Endothelial cell of umbilical vein (primary cell): ENCODE results near the gene ADAMTSL3. TPM values are rescaled to one million over a fixed set of nuclear protein-coding genes. Genes with fewer than 3 reads are reported as not detected.

Experiments
- BruUV-seq: library from RNA; stranded (reverse); fragments of 400-500 nt; replicated peaks from 2 replicates; lab custom pipeline; 2021; lab: Mats Ljungman, UMichigan
- CTCF ChIA-PET: fragments of 300-600, 350-600 bp; sonication (Branson Sonifier 250); formaldehyde crosslinking; loops from one replicate; lab custom pipeline; 2021; ENCODE audit warnings: antibody characterized with exemption, inconsistent platforms; lab: Charles Lee
- POLR2A ChIA-PET: fragments of 300-600, 350-600 bp; sonication (Branson Sonifier 250); formaldehyde crosslinking; loops from one replicate; lab custom pipeline; 2021; ENCODE audit warnings: antibody characterized with exemption, inconsistent platforms; lab: Charles Lee
- DNase-seq: peaks from one replicate; pipeline ENCODE4 v3.0.0-alpha.2; 2011; ENCODE audit warnings: low read depth, low spot score
- FAIRE-seq: peaks from 2 replicates; lab custom pipeline; 2011; peaks lifted over from hg19 to GRCh38; lab: Jason Lieb, UNC
- H2AFZ ChIP-seq: 2 replicates; pipeline ENCODE4 v1.6.0; 2012; ENCODE audit warnings: low read depth, low read length, control low read depth, inconsistent platforms
- H3K27ac ChIP-seq: 2 replicates; pipeline ENCODE4 v1.5.1; 2011; ENCODE audit warnings: low read depth, mild to moderate bottlenecking, control low read depth, low read length, moderate library complexity; ENCODE audit not compliant: insufficient read depth
- H3K27me3 ChIP-seq, 2 experiments: 2 replicates each; pipeline versions ENCODE4 v1.6.0 to v1.6.1; 2011; ENCODE audit warnings: low read length in 2 of 2, mixed read lengths in 1 of 2; ENCODE audit not compliant: control insufficient read depth in 2 of 2, insufficient read depth in 2 of 2
- H3K36me3 ChIP-seq, 2 experiments: 2 replicates in 1 of 2; 3 replicates in 1 of 2; pipeline ENCODE4 v1.5.1; 2011; ENCODE audit warnings: low read length in 2 of 2, mild to moderate bottlenecking in 1 of 2, moderate library complexity in 1 of 2; ENCODE audit not compliant: control insufficient read depth in 2 of 2, insufficient read depth in 2 of 2; ENCODE audit errors: extremely low read depth in 1 of 2
- H3K4me1 ChIP-seq: 3 replicates; pipeline ENCODE4 v1.5.1; 2011; ENCODE audit warnings: mild to moderate bottlenecking, low read length; ENCODE audit not compliant: control insufficient read depth, insufficient read depth; ENCODE audit errors: extremely low read depth
- H3K4me2 ChIP-seq: 2 replicates; pipeline ENCODE4 v1.6.1; 2011; ENCODE audit warnings: low read length, control low read depth, mixed read lengths; ENCODE audit not compliant: insufficient read depth
- H3K4me3 ChIP-seq, 3 experiments: fragments of 200-600 bp in 1 of 3; sonication (generic), shearing (Covaris generic) in 1 of 3; replicated peaks in 1 of 3; 2 replicates each; pipeline ENCODE4 v1.5.1; 2011 to 2016; ENCODE audit warnings: control low read depth in 3 of 3, low read length in 3 of 3, mild to moderate bottlenecking in 2 of 3, inconsistent platforms in 1 of 3, low read depth in 1 of 3, moderate library complexity in 1 of 3; ENCODE audit not compliant: insufficient read depth in 1 of 3
- H3K79me2 ChIP-seq: 2 replicates; pipeline ENCODE4 v1.6.0; 2012; ENCODE audit warnings: low read length, inconsistent platforms; ENCODE audit not compliant: control insufficient read depth, insufficient read depth
- H3K9ac ChIP-seq: replicated peaks from 2 replicates; pipeline ENCODE3; 2011; ENCODE audit warnings: low read length, control low read depth; ENCODE audit not compliant: insufficient read depth; ENCODE audit errors: extremely low read depth
- H3K9me1 ChIP-seq: replicated peaks from 3 replicates; pipeline ENCODE4 v1.6.0; 2011; ENCODE audit warnings: mild to moderate bottlenecking, low read length; ENCODE audit not compliant: control insufficient read depth, insufficient read depth; ENCODE audit errors: extremely low read depth
- H3K9me3 ChIP-seq: replicated peaks from 2 replicates; pipeline ENCODE4 v1.5.1; 2012; ENCODE audit warnings: low read length, inconsistent platforms; ENCODE audit not compliant: control insufficient read depth, insufficient read depth
- H4K20me1 ChIP-seq: replicated peaks from 2 replicates; pipeline ENCODE3; 2011; ENCODE audit warnings: mild to moderate bottlenecking, low read length; ENCODE audit not compliant: control insufficient read depth, insufficient read depth; ENCODE audit errors: extremely low read depth
- EZH2 ChIP-seq: IDR thresholded peaks from 2 replicates; pipeline ENCODE4 v1.6.1; 2012; ENCODE audit warnings: borderline replicate concordance, low read depth, mild to moderate bottlenecking, moderate library complexity, low read length, inconsistent platforms; ENCODE audit not compliant: severe bottlenecking
- FOS ChIP-seq: IDR thresholded peaks from 2 replicates; pipeline ENCODE4 v1.6.1; 2011; ENCODE audit warnings: mild to moderate bottlenecking, low read length, moderate library complexity, borderline replicate concordance; ENCODE audit not compliant: insufficient read depth
- GATA2 ChIP-seq: IDR thresholded peaks from 2 replicates; pipeline ENCODE4 v1.7.0; 2011; ENCODE audit warnings: low read depth, mild to moderate bottlenecking, moderate library complexity, mixed read lengths, low read length; ENCODE audit not compliant: insufficient read length, insufficient read depth
- JUN ChIP-seq: IDR thresholded peaks from 2 replicates; pipeline ENCODE4 v1.6.1; 2011; ENCODE audit warnings: borderline replicate concordance, low read depth; ENCODE audit not compliant: insufficient read length, insufficient read depth
- MYC ChIP-seq: IDR thresholded peaks from one replicate; pipeline ENCODE4 v1.6.1; 2011; ENCODE audit warnings: mild to moderate bottlenecking, low read depth, low read length
- POLR2A ChIP-seq: IDR thresholded peaks from 2 replicates; pipeline ENCODE4 v1.6.1; 2012; ENCODE audit warnings: low read depth, mild to moderate bottlenecking, control low read depth, low read length
- POLR2AphosphoS5 ChIP-seq: IDR thresholded peaks from 2 replicates; pipeline ENCODE4 v1.6.1; 2012; ENCODE audit warnings: low read depth, mild to moderate bottlenecking, control low read depth, low read length, moderate library complexity; ENCODE audit not compliant: insufficient read depth
- dilution Hi-C: fragments of 300-500 bp; cut with MboI; formaldehyde crosslinking; loops from one replicate; pipeline ENCODE4 v1.15.0; 2019; ENCODE audit warnings: low sequenced_read_pairs; ENCODE audit not compliant: extremely low pct_ligation_motif_present
- intact Hi-C: fragments of 100-400 bp; cut with micrococcal nuclease; formaldehyde crosslinking; loops from one replicate; pipeline ENCODE4 v1.10.0; 2022
- polyA plus RNA-seq, 4 experiments: library from polyadenylated mRNA; depleted of rRNA in 3 of 4; stranded (reverse) in 3 of 4; unstranded in 1 of 4; fragments of >200 nt; gene quantifications; 2 replicates each; pipeline versions ENCODE4 v1.2.1 to v1.2.3, GENCODE V29; 2011 to 2012; ENCODE audit warnings: missing spikeins in 1 of 4
- total RNA-seq: library from RNA; stranded (reverse); gene quantifications from 2 replicates; pipeline ENCODE4 v1.2.3, GENCODE V29; 2021
- TF ChIP-seq, protein P1 (sequence below), 2 donors: IDR thresholded peaks; 1 replicate in 1 of 2; 2 replicates in 1 of 2; pipeline ENCODE4 v1.5.1; 2011; ENCODE audit warnings: low read length in 2 of 2, mild to moderate bottlenecking in 2 of 2, moderate library complexity in 2 of 2, control low read depth in 1 of 2, inconsistent platforms in 1 of 2, low read depth in 1 of 2; ENCODE audit not compliant: insufficient read depth in 1 of 2; ENCODE audit errors: extremely low read depth in 1 of 2
- TF ChIP-seq, protein P2 (sequence below): IDR thresholded peaks from 2 replicates; pipeline ENCODE4 v1.6.1; 2011; ENCODE audit not compliant: insufficient read depth, insufficient read length

The ADAMTSL3 gene
- total and polyA plus RNA-seq, 2 donors (not counting 3 experiments of a cell fraction or from before 2014, with no cell fraction given): not detected

DNA sequence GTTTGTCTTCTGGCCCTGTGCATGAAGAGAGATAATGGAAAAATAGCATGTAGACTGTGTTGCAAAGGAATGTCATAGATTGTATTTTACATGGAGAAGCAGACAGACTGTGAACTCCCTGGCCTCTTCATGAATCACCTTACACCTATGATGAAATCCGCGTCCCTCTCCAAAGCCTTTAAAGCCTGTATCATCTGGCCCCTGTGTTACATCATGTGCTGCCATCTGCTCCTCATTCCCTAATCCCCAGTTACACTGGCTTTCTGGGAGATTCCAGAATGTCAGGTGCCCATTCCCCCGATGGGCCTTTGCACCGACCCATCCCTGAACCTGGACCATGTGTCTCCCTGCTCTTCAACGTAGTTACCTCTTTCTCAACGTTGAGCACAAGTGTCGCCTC lies 190.8 kb downstream of the ADAMTSL3 start:
- Histone ChIP-seq H3K36me3 (no peaks in the 10 kb centered on the region), H3K9ac (no peak overlapping the region), H3K9me3 (no peaks in the 10 kb centered on the region), H3K79me2 (no peaks in the 10 kb centered on the region), H2AFZ (no peak overlapping the region), H3K4me3 (no peak overlapping the region), H4K20me1 (no peaks in the 10 kb centered on the region), H3K4me1 (peaks cover 8% of the 10 kb centered on the region), H3K27me3 (no peaks in the 10 kb centered on the region), H3K27ac (no peak overlapping the region), H3K4me2 (no peak overlapping the region), H3K9me1 (no peaks in the 10 kb centered on the region)
- intact Hi-C loops: no loop called here
- FAIRE-seq (no peak), DNase-seq (no peak)
- ChIA-PET CTCF (no interaction called here), POLR2A (no interaction called here)
- BruUV-seq: no TSS peak
- TF ChIP-seq JUN (no peak), POLR2A (no peak), GATA2 (no peak), EZH2 (no peak), POLR2AphosphoS5 (no peak), MYC (no peak), FOS (no peak)
- TF ChIP-seq, protein P1, sequence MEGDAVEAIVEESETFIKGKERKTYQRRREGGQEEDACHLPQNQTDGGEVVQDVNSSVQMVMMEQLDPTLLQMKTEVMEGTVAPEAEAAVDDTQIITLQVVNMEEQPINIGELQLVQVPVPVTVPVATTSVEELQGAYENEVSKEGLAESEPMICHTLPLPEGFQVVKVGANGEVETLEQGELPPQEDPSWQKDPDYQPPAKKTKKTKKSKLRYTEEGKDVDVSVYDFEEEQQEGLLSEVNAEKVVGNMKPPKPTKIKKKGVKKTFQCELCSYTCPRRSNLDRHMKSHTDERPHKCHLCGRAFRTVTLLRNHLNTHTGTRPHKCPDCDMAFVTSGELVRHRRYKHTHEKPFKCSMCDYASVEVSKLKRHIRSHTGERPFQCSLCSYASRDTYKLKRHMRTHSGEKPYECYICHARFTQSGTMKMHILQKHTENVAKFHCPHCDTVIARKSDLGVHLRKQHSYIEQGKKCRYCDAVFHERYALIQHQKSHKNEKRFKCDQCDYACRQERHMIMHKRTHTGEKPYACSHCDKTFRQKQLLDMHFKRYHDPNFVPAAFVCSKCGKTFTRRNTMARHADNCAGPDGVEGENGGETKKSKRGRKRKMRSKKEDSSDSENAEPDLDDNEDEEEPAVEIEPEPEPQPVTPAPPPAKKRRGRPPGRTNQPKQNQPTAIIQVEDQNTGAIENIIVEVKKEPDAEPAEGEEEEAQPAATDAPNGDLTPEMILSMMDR (IDR thresholded peaks at IDR 0.05; ENCODE audit: extremely low read depth in 1 of 2, insufficient read depth in 1 of 2, low read depth in 1 of 2, low read length in 2 of 2): no peak
- TF ChIP-seq, protein P2, sequence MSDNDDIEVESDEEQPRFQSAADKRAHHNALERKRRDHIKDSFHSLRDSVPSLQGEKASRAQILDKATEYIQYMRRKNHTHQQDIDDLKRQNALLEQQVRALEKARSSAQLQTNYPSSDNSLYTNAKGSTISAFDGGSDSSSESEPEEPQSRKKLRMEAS: no peak
- dilution Hi-C loops: no loop called here
